Activated CD8-positive, alpha-beta memory T cell treated with anti-CD3 and anti-CD28 coated beads for 36 hours (primary cell): ENCODE data around the gene MDP1. TPM values are rescaled to one million over a fixed set of nuclear protein-coding genes. Genes with fewer than 3 reads are reported as not detected.

Experiments
- CTCF ChIA-PET: fragments of 350-600 bp; sonication (Branson Sonifier 250); formaldehyde crosslinking; loops from one replicate; lab custom pipeline; 2021; ENCODE audit warnings: antibody characterized with exemption; lab: Charles Lee
- POLR2A ChIA-PET: fragments of 350-600 bp; sonication (Branson Sonifier 250); formaldehyde crosslinking; loops from one replicate; lab custom pipeline; 2021; ENCODE audit warnings: antibody characterized with exemption; lab: Charles Lee
- total RNA-seq, 2 experiments: library from RNA; stranded (reverse); gene quantifications; one replicate each; pipeline ENCODE4 v1.2.3, GENCODE V29; 2021

Gene MDP1
- total RNA-seq, 2 experiments from 2014 or later = 14.9 to 17.4 TPM

DNA sequence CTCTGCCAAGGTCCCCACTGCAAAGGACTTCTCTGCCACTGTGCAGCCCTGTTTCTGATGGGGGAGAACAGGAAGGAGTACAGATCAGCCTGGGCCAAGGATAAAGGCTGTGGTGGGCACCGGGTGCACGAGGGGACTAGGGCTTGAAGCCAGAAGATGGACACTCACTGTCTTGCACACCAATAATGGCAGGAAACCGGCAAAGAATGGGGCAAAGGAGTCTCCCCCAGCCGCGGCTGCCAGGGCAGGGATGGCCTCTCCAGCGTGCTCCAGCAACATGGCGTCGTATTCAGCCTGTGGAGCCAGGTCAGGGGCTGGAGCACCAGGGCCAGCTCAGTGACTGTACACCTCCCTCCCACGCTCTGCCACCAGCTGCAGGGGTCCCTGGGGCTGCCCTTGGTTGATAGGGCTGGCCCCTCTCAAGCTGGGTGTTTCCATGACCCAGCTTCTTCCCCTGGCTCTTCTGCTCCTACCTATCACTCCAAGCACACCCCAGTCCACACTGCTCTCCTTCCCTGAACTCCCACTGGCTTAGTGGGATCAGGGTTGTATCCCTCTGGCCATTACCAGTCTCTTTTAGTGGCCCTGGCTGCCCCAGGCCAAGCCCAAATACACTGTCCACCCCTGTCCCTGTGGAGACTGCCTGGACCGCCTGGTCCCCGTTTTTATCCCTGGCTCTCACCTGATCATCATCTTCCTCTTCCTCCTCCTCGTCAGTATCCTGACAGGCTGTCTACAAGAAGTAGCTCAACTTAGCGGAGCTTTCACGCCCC, 33.6 kb downstream of the MDP1 start:
- POLR2A ChIA-PET = interaction anchor here (0.9 kb wide), 1 partner anchor 25 kb away, joined by 3 read pairs; no protein-coding TSS in a partner anchor
- CTCF ChIA-PET = interaction anchor here (1.3 kb wide), 1 partner anchor 20 kb away, joined by 4 read pairs; the partner anchor contains the start of gene IRF9

GRCh38 chr14:24181371-24182077, 34.3 kb downstream of the MDP1 start:
- ChIA-PET POLR2A (interaction anchor here (0.9 to 1.7 kb wide), 2 partner anchors 17 to 26 kb away, joined by 3 to 5 read pairs; no protein-coding TSS in a partner anchor), CTCF (interaction anchor here (1.2 kb wide), 1 partner anchor 21 kb away, joined by 5 read pairs; the partner anchor contains the start of gene IRF9)

- POLR2A ChIA-PET = interaction anchor here (0.5 to 1.7 kb wide), 5 partner anchors 8 to 45 kb away, joined by 3 to 5 read pairs (median 4); partner anchors contain the start of genes IPO4 and IRF9
- CTCF ChIA-PET = interaction anchor here (1.2 to 1.6 kb wide), 3 partner anchors 15 to 20 kb away, joined by 3 to 5 read pairs (median 5); partner anchors contain the start of gene IRF9
Observed at GRCh38 chr14:24179961-24180796, 35.7 kb downstream of the MDP1 start.

DNA sequence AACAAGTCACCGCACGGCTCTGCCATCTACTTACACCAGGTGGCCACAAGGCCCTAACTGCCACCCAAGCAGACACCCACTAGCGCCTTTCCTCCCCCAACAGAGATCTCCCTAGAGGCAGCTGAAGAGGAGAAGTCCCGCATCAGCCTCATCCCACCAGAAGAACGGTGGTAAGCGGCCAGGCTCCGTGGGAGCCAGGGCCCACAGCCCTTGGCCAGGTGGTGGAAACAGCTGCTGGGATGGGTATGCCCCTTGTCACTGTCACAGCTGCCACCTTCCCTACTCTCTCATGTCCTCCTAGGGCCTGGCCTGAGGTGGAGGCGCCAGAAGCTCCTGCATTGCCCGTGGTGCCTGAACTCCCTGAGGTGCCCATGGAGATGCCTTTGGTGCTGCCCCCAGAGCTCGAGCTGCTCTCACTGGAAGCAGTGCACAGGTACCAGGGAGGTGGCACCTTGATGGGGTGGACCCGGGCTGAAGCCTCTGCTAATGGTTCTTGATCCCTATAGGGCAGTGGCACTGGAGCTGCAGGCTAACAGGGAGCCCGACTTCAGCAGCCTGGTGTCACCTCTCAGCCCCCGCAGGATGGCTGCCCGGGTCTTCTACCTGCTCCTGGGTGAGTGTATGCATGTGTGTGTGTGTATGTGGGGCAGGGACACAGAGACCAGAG, 36.4 kb downstream of the MDP1 start:
- POLR2A ChIA-PET = interaction anchor here (0.7 to 1.7 kb wide), 4 partner anchors 9 to 19 kb away, joined by 3 to 5 read pairs (median 4); partner anchors contain the start of genes IPO4 and IRF9

GRCh38 chr14:24178399-24179178, 37.3 kb downstream of the MDP1 start:
- ChIA-PET POLR2A (no interaction called here), CTCF (interaction anchor here (1.6 kb wide), 1 partner anchor 17 kb away, joined by 5 read pairs; the partner anchor contains the start of gene IRF9)

More for the DNA sequence above, 36.4 kb downstream of the MDP1 start:
- CTCF ChIA-PET = interaction anchor here (1.2 to 1.6 kb wide), 2 partner anchors 14 to 18 kb away, joined by 3 to 5 read pairs; partner anchors contain the start of gene IRF9

DNA sequence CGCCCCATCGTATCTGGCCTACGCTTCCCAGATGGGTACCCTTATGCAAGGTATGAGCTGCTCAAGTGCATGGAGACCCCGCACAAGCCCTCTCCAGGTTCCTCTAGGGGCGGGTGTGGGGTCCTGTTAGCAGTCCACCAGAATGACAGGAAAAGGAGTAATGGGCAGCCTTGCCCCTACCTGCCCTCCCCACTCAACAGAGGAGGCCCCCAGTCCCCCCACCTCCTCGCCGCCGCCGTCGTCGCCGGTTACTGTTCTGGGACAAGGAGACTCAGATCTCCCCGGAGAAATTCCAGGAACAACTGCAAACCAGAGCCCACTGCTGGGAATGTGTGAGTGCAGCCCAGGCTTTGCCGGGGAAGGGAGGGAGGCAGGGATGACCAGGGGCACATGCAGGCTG, 38.0 kb downstream of the MDP1 start:
- ChIA-PET CTCF (no interaction called here), POLR2A (no interaction called here)

DNA sequence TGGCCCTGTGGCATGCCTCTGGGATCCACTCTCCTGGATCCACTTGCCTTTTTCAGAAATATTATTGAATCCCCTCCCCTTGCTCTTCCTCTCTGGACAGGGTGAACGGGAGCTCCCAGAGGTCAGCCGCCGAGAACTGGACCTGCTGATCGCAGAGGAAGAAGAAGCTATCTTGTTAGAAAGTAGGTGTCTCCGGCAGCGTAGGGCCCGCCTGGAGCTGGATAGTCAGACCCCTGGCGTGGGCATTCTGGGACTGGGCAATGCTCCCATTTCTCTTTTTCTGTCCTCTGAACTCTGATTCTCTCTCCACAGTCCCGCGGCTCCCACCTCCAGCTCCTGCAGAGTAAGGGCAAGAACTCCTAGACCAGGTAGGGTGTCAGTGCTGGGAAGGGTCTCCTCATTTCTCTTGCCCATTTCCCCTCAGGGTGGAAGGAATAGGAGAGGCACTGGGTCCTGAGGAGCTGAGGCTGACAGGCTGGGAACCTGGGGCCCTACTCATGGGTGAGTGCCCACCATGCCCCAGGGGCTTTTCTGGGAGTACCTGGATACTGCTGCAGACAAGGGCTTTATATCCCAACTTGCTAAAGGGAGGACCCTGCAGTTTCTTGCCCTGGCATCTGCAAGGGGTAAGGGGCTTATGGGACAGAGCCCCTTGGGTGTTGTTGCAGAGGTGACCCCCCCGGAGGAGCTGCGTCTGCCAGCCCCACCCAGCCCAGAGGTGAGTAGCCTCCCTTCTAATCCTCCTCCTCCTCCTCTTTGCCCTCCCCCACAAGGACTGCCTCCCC, 38.6 kb downstream of the MDP1 start:
- CTCF ChIA-PET = interaction anchor here (1.2 kb wide), 1 partner anchor 16 kb away, joined by 3 read pairs; the partner anchor contains the start of gene IRF9
- POLR2A ChIA-PET = no interaction called here

GRCh38 chr14:24176599-24176998, 39.3 kb downstream of the MDP1 start:
- ChIA-PET CTCF (interaction anchor here (0.7 to 1.2 kb wide), 2 partner anchors 15 to 20 kb away, joined by 3 read pairs; partner anchors contain the start of gene IRF9), POLR2A (interaction anchor here (0.7 kb wide), 1 partner anchor 1145 kb away, joined by 4 read pairs; no protein-coding TSS in a partner anchor)

- CTCF ChIA-PET = interaction anchor here (0.8 to 1.6 kb wide), 4 partner anchors 12 to 219 kb away, joined by 3 to 7 read pairs (median 3); partner anchors contain the start of genes DHRS4, IRF9 and MDP1
- POLR2A ChIA-PET = interaction anchor here (0.5 to 2.4 kb wide), 3 partner anchors 12 to 40 kb away, joined by 4 to 9 read pairs (median 5); partner anchors contain the start of genes CHMP4A and IRF9
Observed at GRCh38 chr14:24172871-24173281, 43.0 kb downstream of the MDP1 start.

- ChIA-PET CTCF (interaction anchor here (1.3 to 1.9 kb wide), 4 partner anchors 11 to 63 kb away, joined by 3 to 9 read pairs (median 6); partner anchors contain the start of genes IRF9 and MDP1), POLR2A (interaction anchor here (1.3 to 2.4 kb wide), 2 partner anchors 11 to 41 kb away, joined by 5 to 9 read pairs; partner anchors contain the start of genes CHMP4A and IRF9)
Observed at GRCh38 chr14:24172261-24172860, 43.5 kb downstream of the MDP1 start.

DNA sequence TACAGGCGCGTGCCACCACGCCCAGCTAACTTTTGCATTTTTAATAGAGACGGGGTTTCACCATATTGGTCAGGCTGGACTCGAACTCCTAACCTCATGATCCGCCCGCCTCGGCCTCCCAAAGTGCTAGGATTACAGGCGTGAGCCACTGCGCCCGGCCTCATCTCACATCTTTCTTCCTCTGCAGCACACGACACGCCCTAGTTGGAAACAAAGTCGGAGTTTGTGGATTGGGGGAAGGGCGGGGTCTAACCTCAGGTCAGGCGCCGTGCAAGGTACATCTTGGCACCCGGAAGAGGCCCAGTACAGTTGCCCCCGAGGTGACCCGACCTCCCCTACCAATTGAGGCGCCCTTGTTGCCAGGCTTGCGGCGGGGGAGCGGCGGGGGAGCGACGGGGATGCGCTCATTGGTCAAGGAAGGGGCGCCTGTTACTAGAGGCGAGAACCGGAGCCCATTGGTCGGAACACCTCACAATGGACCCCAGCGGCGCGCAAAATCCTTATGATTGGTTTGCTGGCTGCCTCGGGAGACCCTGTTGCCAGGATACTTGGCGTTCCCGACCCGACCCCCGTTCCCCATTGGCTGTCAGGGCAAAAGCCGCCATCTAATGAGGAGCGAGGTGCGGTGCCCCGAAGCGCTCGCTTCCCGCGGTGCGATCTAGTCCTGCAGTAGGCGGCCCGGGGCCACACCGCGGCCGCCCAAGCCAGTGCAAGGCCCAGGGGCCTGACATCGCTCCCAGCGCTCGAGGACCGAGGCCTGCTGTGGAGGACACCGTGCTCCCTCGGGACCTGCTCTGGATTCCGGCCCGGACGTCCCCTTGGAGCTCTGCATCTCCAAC, 44.2 kb downstream of the MDP1 start, which contains the start of gene REC8:
Gene REC8 (plus strand): TSS at position 659 of the 839 bp plus-strand sequence. CDS start 473 bp downstream, outside the sequence.
- ChIA-PET CTCF (interaction anchor here (1.9 kb wide), 2 partner anchors 11 to 63 kb away, joined by 4 to 9 read pairs; partner anchors contain the start of gene IRF9), POLR2A (interaction anchor here (1.6 to 2.4 kb wide), 2 partner anchors 10 to 11 kb away, joined by 7 to 9 read pairs; partner anchors contain the start of gene IRF9)

DNA sequence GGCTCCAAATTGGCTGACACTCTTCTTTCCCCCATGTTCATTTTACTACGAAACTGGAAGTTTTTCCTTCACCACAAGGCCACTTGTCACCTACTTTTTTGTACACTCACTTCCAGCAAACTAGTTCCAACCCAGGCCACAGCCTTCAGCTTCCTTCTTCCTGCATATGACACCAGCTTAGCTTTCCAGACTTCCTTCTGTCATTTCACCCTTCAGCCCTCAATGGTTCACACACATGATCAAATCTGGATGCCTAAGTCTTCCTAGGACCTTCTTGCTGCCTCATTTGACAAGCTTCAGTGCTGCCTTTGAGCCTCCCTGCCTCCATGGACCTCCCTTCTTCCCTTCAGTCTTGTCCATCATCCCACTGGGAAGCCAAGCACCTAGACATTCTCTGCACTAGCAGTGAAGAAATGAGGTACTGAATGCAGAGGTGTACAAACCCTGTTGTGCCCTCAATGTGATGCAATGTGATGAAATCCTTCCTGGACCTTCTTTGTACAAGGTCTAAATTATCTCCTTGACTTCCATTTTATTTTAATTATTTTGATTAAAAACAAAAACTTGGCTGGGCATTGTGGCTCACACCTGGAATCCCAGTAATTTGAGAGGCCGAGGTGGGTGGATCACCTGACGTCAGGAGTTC, 48.3 kb downstream of the MDP1 start:
- ChIA-PET CTCF (no interaction called here), POLR2A (no interaction called here)

GRCh38 chr14:24165785-24166184, 50.1 kb downstream of the MDP1 start:
- CTCF ChIA-PET = interaction anchor here (1.1 to 1.6 kb wide), 2 partner anchors 14 to 76 kb away, joined by 3 read pairs; no protein-coding TSS in a partner anchor
- POLR2A ChIA-PET = interaction anchor here (1.0 kb wide), 1 partner anchor 14 kb away, joined by 3 read pairs; no protein-coding TSS in a partner anchor
